Stimulated activated CD4-positive, alpha-beta T cell treated with anti-CD3 and anti-CD28 coated beads, Interleukin-12 subunit alpha, Interleukin-12 subunit beta, amount 100 ng/mL, for 4 hours (primary cell): ENCODE results near the gene PPFIA2.

ENCODE experiments used
- DNase-seq: peaks from one replicate; pipeline ENCODE4 v3.0.0-alpha.2; 2020

The PPFIA2 gene

DNA sequence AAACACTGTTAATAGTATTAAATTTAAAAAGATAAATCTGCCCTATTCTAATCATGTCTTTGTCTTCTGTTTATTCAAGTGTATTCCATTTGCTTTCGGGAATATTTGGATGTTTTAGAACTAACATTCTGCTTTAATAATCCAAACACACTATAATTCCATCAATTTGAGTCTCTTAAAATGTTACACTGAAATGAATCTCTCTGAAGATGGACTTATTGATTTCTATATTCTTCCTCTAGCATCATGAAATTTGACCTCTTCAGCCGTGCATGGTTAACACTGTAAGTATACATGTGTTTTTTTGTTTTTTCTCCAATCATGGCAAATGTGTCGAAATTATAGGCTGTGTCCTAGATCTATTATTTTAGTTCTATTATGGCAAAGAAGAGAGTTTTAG, 342.1 kb downstream of the PPFIA2 start:
- DNase-seq = no peak

DNA sequence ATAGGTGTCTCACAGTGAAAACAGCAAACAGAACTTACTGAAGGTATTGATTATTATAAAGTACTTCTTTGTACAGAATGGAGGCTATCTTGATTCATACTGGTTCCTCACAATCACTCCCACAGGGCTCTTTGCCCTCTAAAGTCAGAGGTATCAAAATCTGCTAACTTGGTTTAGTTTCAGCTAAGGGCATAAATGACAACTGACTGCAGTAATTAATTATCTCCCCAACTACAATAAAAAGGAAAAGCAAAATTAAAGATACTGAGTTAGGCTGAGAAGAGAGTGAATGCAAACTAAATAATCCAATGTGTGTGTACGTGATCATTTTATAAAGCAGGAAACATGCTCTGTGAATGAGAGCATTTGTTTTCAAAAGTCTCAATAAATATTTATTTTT, 342.6 kb downstream of the PPFIA2 start:
- no peak for DNase-seq

- DNase-seq = no peak
Measured at GRCh38 chr12:81414441-81414840, 344.7 kb downstream of the PPFIA2 start.

GRCh38 chr12:81412940-81413339, 346.2 kb downstream of the PPFIA2 start:
- no peak for DNase-seq

DNA sequence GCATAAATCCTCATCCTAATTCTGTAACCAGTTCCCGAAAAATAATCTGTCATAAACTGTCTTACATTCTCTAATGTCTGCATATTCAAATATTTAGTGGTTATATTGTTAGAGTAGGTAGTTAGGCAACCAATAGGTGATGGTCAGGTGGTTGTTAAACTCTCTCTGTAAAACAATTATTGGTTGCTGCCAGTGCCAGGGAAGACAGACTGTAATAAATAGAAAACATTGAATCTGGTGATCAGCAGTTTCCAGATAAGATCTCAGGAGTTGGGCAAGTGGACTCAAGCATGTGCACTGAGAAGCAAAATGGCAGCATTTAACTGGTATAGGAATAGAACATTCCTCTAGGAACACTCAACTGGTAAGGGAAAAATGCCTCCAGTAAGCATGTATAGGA, 355.8 kb downstream of the PPFIA2 start:
- DNase-seq = no peak

DNA sequence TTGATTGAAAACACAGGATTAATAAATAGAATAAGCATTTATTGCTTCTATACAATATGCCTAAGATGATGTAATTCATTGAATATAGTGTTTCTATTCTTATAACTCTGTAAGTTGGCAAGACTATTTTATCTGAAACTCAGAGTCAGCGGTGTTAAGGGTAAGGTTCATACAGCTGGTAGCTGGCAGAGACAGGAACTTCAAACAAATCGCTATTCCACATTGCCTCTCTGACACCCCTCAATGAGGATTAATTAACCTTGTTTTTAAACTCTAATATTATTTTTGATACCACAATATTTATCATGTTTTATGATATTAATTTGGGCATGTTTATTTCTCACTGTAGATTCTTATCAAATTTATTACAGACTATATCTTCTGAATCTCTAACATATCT, 357.9 kb downstream of the PPFIA2 start:
- DNase-seq = no peak

GRCh38 chr12:81400024-81400423, 359.1 kb downstream of the PPFIA2 start:
- no peak for DNase-seq

GRCh38 chr12:81395431-81395830, 363.7 kb downstream of the PPFIA2 start:
- DNase-seq = no peak

- DNase-seq = no peak
Measured at GRCh38 chr12:81389550-81390099, 369.5 kb downstream of the PPFIA2 start.

DNA sequence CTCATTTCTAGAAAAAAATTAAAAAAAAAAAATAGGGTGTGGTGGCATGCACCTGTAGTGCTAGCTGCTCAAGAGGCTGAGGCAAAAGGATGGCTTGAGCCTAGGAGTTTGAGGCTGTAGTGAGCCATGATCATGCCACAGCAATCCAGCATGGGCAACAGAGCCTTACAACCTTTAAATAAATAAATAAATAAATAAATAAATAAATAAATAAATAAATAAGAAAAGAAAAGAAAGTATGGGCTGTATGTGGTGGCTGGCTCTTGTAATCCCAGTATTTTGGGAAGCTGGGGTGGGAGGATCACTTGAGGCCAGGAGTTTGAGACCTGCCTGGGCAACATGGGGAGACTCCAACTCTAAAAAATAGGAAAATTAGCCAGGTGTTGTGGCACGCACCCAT, 373.0 kb downstream of the PPFIA2 start:
- no peak for DNase-seq

DNA sequence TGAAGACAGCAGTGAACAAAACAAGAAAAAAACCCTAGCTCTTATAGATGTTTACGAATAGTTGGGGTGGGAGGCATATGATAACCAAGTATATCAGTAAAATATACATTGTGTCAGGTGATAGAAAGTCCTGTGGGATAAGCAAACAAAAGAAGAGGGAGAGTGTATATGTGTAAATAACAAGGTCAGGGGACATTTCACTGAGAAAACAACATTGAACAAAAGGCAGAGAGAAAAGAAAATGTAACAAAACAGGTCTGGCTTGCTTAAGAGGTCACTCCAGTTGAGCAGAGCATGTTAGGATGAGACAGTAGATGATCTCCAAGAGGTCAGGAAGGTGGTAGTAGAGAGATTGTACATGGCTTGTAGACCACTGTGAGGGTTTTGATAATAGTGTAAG, 377.2 kb downstream of the PPFIA2 start:
- no peak for DNase-seq

DNA sequence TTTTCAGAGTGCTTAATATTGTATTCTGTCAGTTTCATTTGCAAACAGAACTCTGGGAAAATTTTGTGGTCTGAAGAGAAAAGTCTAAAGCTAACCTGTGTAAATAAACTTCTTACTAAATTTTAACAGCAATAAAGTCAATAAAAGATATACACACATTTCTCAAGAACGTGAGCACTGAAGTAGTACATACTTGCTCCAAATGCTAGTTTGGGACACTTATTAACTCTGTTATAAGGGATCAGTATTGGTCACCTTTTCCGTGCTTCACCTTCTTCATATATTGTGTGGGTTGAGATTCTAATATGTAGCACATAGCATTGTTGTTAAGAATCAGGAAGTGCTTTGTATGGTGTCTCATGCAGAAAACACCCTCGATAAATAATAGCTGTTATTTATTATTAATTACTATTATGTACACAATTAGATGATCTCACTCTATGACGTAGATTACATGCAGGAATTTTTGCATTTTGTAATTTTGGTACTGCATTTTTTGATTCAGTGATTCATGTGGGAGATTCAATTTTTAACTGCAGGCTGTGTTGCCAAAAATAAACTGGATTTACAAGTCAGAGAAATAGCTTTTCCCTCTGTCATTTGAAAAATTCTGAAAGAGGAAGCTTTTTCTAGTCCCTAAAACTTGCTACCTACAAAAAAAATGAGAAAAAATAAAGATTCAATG, 380.4 kb downstream of the PPFIA2 start:
- no peak for DNase-seq

- DNase-seq = no peak
Measured at GRCh38 chr12:81377771-81378170, 381.4 kb downstream of the PPFIA2 start.

DNA sequence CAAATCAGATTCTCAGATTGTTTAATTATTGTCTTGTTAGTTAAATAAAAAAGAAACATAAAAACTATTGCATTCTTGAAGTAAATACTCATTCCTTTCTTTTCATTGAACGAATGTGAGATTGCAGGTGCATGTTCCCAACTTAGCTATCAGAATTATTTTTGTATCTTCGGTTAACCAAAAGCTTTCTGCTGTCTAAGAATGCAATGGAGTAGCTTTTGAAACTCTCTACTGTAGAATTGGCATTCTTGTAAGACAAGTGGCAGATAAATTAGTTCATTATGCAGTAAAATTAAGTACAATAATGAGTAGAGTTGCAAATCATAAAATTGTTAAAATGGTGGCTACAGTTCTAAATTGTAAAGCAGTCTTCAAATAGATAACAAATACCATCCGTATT, 383.2 kb downstream of the PPFIA2 start:
- no peak for DNase-seq

DNA sequence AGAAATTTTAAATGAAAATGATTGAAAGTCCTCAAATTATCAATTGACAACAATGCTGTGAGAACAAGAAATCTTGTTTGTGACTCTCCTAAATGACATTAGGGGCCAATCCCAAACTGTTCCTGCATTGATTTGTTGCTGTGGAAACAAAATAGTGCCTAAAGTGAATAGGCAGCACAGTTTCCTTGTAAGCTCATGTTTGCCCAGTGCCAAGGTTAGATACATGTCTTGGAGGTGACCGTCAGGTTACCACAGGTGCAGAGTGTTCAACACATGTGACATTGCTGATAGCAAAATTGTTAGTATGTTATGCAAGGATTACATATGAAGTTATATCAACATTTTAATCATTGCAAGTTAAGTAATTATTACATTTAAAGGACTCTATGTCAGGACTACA, 388.7 kb downstream of the PPFIA2 start:
- DNase-seq = no peak

DNA sequence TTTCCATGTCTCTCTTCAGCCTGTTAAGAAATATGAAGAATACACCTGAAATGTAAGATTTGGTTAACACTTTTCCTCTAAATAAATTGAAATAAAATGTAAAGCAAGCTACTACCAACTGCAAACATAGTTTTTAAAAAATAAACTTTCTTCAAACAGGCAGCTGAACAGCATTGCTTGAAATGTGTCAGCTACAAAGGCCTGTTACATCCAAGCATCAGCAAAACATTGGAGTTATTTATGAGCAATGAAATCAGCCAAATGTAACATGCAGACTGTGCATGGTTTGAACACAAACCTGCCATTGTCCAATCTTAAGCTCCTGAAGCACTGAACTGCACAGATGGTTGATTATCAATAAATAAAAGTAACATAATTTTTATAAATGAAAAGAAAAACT, 390.0 kb downstream of the PPFIA2 start:
- no peak for DNase-seq

- no peak for DNase-seq
Measured at GRCh38 chr12:81365284-81365683, 393.9 kb downstream of the PPFIA2 start.

GRCh38 chr12:81360916-81361315, 398.2 kb downstream of the PPFIA2 start:
- DNase-seq = no peak

GRCh38 chr12:81359736-81360135, 399.4 kb downstream of the PPFIA2 start:
- DNase-seq = no peak

DNA sequence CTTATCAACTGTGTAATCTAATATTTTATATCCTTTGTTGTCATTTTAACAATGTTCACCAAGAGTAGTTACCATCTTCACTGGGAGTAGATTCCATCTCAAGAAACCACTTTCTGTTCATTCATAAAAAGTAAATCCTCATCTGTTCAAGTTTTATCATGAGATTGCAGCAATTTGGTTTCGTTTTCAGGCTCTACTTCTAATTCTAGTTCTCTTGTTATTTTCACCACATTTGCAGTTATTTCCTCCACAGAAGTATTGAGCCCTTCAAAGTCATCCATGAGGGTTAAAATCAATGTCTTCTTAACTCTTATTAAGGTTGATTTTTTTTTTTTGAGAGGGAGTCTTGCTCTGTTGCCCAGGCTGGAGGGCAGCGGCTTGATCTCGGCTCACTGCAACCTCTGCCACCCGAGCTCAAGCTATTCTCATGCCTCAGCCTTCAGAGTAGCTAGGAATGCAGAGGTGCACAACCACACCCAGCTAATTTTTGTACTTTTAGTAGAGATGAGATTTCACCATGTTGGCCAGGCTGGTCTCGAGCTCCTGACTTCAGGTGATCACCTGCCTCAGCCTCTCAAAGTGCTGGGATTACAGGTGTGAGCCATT, 404.7 kb downstream of the PPFIA2 start:
- DNase-seq = no peak

- no peak for DNase-seq
Measured at GRCh38 chr12:81350309-81350708, 408.8 kb downstream of the PPFIA2 start.

DNA sequence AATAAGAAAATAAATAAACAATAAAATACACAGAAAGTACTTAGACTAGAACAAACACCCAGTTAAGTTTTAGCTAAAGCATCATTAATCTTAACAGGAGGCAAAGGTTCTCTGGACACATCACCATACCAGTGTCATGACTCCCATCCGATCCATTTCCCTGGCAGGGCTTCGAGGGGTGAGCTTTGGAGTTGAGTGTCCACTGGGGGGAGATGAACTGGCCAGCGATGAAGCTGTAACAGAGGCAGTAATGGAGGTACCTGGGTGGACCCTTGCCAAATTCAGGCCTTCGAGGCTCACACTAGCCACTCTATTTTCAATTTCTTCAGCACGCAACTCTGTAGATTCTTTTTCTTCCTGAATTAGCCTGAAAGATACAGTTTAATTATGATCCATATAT, 411.7 kb downstream of the PPFIA2 start:
- no peak for DNase-seq

GRCh38 chr12:81340910-81341309, 418.2 kb downstream of the PPFIA2 start:
- DNase-seq = no peak

- DNase-seq = no peak
Measured at GRCh38 chr12:81339071-81339470, 420.1 kb downstream of the PPFIA2 start.

GRCh38 chr12:81337886-81338285, 421.3 kb downstream of the PPFIA2 start:
- no peak for DNase-seq
